DMS153 (cell line): ENCODE results near the gene STXBP1.
"Not testable (repeated sequence)": the region's sequence is repeated elsewhere in the genome, so short reads cannot be mapped to it uniquely, and the experiment has no call there.

Source experiments
- DNase-seq: peaks from one replicate; lab custom pipeline; 2025; lab: John Stamatoyannopoulos, UW

Gene STXBP1

GRCh38 chr9:127578627-127578951 lies 33.5 kb upstream of the STXBP1 start:
- no peak for DNase-seq

GRCh38 chr9:127578952-127579853 lies 32.9 kb upstream of the STXBP1 start:
- peak; percentile 88 for DNase-seq

GRCh38 chr9:127580366-127580765 lies 31.7 kb upstream of the STXBP1 start:
- DNase-seq: no peak

- DNase-seq: no peak
These were observed 31.1 kb upstream of the STXBP1 start for GRCh38 chr9:127580879-127581475.

- not testable (repeated sequence) for DNase-seq
These were observed 27.6 kb upstream of the STXBP1 start for GRCh38 chr9:127584474-127584805.

GRCh38 chr9:127585161-127585819 lies 26.8 kb upstream of the STXBP1 start:
- DNase-seq: no peak

- DNase-seq: no peak
These were observed 26.0 kb upstream of the STXBP1 start for GRCh38 chr9:127586096-127586495.

GRCh38 chr9:127586537-127586936 lies 25.5 kb upstream of the STXBP1 start:
- DNase-seq: peak; percentile 60

GRCh38 chr9:127587966-127588365 lies 24.1 kb upstream of the STXBP1 start:
- no peak for DNase-seq

- DNase-seq: no peak
These were observed 23.2 kb upstream of the STXBP1 start for GRCh38 chr9:127588740-127589506.

- DNase-seq: peak; percentile 52
These were observed 22.1 kb upstream of the STXBP1 start for GRCh38 chr9:127589955-127590370.

- no peak for DNase-seq
These were observed 16.5 kb upstream of the STXBP1 start for GRCh38 chr9:127595611-127596010.

- DNase-seq: no peak
These were observed 13.1 kb upstream of the STXBP1 start for GRCh38 chr9:127598839-127599549.

- DNase-seq: no peak
These were observed 12.6 kb upstream of the STXBP1 start for GRCh38 chr9:127599550-127599891.

GRCh38 chr9:127603226-127603625 lies 8.9 kb upstream of the STXBP1 start:
- no peak for DNase-seq

GRCh38 chr9:127606043-127606442 lies 6.0 kb upstream of the STXBP1 start:
- no peak for DNase-seq

GRCh38 chr9:127608104-127608966 lies 3.7 kb upstream of the STXBP1 start:
- peak; percentile 90 for DNase-seq

GRCh38 chr9:127611603-127611898 lies 526 bp upstream of the STXBP1 start:
- no peak for DNase-seq

GRCh38 chr9:127612939-127613582 lies 984 bp downstream of the STXBP1 start:
- DNase-seq: peak; percentile 22

- DNase-seq: no peak
These were observed 1.5 kb downstream of the STXBP1 start for GRCh38 chr9:127613583-127613954.

- DNase-seq: no peak
These were observed 2.9 kb downstream of the STXBP1 start for GRCh38 chr9:127614961-127615360.
